Nephron (organoid): ENCODE results near the gene SIRT1.
"Not testable (repeated sequence)": the region's sequence is repeated elsewhere in the genome, so short reads cannot be mapped to it uniquely, and the experiment has no call there.

Source experiments
- H3K27ac Mint-ChIP-seq, 3 experiments: 2 replicates each; pipeline ENCODE4 v1.8.0; 2020; ENCODE audit warnings: mixed read lengths in 3 of 3, mild to moderate bottlenecking in 2 of 3, moderate library complexity in 1 of 3
- H3K27me3 Mint-ChIP-seq: 2 replicates; pipeline ENCODE4 v1.8.0; 2021; ENCODE audit warnings: low read depth, mild to moderate bottlenecking, moderate library complexity, mixed read lengths
- H3K36me3 Mint-ChIP-seq: 2 replicates; pipeline ENCODE4 v1.8.0; 2020; ENCODE audit warnings: low read depth, mixed read lengths
- H3K4me1 Mint-ChIP-seq: 2 replicates; pipeline ENCODE4 v1.8.0; 2020; ENCODE audit warnings: mixed read lengths
- H3K4me3 Mint-ChIP-seq, 3 experiments: 2 replicates each; pipeline ENCODE4 v1.8.0; 2020; ENCODE audit warnings: mild to moderate bottlenecking in 3 of 3, mixed read lengths in 3 of 3, moderate library complexity in 2 of 3
- H3K9me3 Mint-ChIP-seq: 2 replicates; pipeline ENCODE4 v1.8.0; 2020; ENCODE audit warnings: mixed read lengths
- CTCF ChIP-seq, 3 experiments: fragments of 200-600 bp; sonication (generic); IDR thresholded peaks; one replicate each; pipeline ENCODE4 v1.5.0; 2021; ENCODE audit warnings: antibody characterized with exemption in 3 of 3; ENCODE audit not compliant: unreplicated experiment in 3 of 3

SIRT1 gene

DNA sequence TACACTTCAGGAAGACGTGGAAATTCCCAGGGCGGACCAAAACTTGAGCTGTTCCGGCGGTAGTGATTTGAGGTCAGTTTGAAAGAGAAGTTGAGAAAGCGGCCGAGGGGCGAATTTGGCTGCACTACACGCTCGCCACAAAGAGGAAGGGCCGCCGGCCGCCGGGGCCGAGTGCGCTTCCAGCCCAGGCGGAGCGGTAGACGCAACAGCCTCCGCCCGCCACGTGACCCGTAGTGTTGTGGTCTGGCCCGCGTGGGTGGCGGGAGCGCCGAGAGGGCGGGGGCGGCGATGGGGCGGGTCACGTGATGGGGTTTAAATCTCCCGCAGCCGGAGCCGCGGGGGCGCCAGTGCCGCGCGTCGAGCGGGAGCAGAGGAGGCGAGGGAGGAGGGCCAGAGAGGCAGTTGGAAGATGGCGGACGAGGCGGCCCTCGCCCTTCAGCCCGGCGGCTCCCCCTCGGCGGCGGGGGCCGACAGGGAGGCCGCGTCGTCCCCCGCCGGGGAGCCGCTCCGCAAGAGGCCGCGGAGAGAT lies at the start of gene SIRT1:
Gene SIRT1 (plus strand): TSS at position 344 of the 529 bp plus-strand sequence. CDS start 66 bp downstream, at position 410.
- H3K4me1 Mint-ChIP-seq, result peaks cover 10% of the 10 kb centered on the region
- peak within 1 kb of the TSS; percentile 95 to 99 (median 97) for H3K27ac Mint-ChIP-seq
- H3K4me3 Mint-ChIP-seq, result peak within 1 kb of the TSS; percentile 94 to 98 (median 95)
- peaks cover 24% of the 10 kb centered on the region for H3K36me3 Mint-ChIP-seq
- no peak for TF ChIP-seq CTCF (IDR thresholded peaks at IDR 0.05; ENCODE audit: unreplicated experiment in 3 of 3)
- no peaks in the 10 kb centered on the region for H3K9me3 Mint-ChIP-seq
- no peaks in the 10 kb centered on the region for H3K27me3 Mint-ChIP-seq

GRCh38 chr10:67835541-67836394 lies 48.7 kb upstream of the SIRT1 start:
- H3K36me3 Mint-ChIP-seq, H3K27me3 Mint-ChIP-seq, H3K9me3 Mint-ChIP-seq: not testable (repeated sequence)
- peak overlapping the region; percentile 65 to 84 (median 79) for H3K4me3 Mint-ChIP-seq
- H3K27ac Mint-ChIP-seq, result peak overlapping the region; percentile 44 to 85 (median 55)
- H3K4me1 Mint-ChIP-seq, result peaks cover 19% of the 10 kb centered on the region

DNA sequence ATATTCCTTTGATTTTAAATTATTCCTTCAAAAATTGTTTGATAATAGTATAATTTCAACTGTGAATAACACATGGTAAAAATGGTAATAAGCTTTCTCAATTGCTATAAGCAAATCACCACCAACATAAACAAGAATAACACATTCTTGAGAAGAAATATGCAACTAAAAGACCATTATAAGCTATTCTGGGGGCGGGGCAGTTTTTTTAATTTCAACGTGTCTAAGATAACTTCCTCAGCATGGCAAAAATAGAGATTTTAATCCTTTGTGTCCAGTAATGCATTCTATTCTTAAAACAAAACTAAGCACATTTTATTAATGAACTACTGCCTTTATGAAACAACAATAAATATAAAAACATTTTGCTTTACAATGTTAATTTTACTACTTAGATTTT lies 48.0 kb upstream of the SIRT1 start:
- Mint-ChIP-seq H3K36me3 (no peaks in the 10 kb centered on the region), H3K4me3 (peak overlapping the region; percentile 36 to 81 (median 76)), H3K27ac (peak overlapping the region in 1 of 3 experiments; percentile 44), H3K9me3 (peaks cover 7% of the 10 kb centered on the region), H3K4me1 (peaks cover 19% of the 10 kb centered on the region), H3K27me3 (no peaks in the 10 kb centered on the region)
- no peak for TF ChIP-seq CTCF (IDR thresholded peaks at IDR 0.05; ENCODE audit: unreplicated experiment in 3 of 3)

DNA sequence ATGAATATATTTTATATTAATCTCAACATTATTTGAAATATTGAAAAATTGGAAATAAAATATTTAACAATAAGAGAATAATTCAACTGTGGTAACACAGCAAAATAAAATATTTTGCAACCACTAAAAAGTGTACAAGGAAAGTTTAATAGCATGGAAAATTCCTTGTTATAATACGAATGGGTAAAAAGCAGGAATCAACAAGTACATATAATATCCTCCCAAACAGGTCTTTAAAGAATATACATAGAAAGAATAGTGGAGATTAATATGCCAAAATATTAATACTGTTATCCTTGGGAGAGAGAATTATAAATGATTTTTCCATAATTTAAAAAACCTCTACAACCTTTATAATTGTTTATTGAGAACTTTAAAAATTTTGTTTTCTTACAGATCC lies 47.5 kb upstream of the SIRT1 start:
- TF ChIP-seq CTCF (IDR thresholded peaks at IDR 0.05; ENCODE audit: unreplicated experiment in 3 of 3), result no peak
- Mint-ChIP-seq H3K9me3 (peaks cover 8% of the 10 kb centered on the region), H3K4me3 (peak overlapping the region; percentile 58 to 74 (median 73)), H3K27me3 (no peaks in the 10 kb centered on the region), H3K4me1 (peaks cover 19% of the 10 kb centered on the region), H3K36me3 (no peaks in the 10 kb centered on the region), H3K27ac (no peak overlapping the region)

DNA sequence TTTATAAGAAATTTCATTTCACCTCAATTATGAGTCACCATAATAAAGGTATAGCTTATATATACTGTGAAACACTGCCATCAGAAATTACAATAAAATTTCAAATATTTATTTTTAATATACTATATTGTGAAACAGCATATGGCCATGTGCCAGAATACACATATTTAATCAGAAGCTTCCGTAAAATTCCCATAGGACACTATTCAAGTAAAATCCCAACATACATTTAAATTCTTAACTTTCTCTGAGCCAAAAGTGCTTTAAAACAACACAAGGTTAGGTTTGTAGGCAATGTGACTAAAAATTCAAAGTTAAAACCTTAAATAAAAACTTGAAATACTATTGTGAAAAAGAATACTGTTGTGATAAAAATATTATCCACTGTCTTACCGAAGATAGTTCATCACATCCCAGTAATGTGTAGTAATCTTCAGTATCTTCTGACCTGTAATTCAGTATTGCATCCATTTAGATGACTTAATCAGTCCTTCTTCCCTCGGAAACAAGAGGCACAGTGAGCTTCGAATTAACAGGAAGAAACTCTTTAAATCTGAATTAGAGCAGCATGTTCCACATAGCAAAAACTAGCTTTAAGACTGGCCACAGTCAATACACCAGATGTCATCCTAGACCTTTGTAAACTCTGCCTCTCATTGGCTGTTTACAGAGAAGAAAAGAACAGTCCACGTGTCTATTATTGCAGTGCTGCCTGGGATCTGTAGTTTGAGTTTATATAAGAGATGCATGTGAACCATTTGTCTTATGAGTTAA lies 46.7 kb upstream of the SIRT1 start, which contains the start of gene DNAJC12:
Gene DNAJC12 (minus strand): TSS at position 648 of the 774 bp plus-strand sequence. CDS start 177 bp downstream, at position 471.
- H3K27ac Mint-ChIP-seq, result peak within 1 kb of the TSS; percentile 76 to 93 (median 86)
- H3K4me1 Mint-ChIP-seq, result peaks cover 19% of the 10 kb centered on the region
- no peak for TF ChIP-seq CTCF (IDR thresholded peaks at IDR 0.05; ENCODE audit: unreplicated experiment in 3 of 3)
- H3K9me3 Mint-ChIP-seq, result peaks cover 8% of the 10 kb centered on the region
- H3K4me3 Mint-ChIP-seq, result peak within 1 kb of the TSS; percentile 84 to 97 (median 91)
- H3K36me3 Mint-ChIP-seq, result no peaks in the 10 kb centered on the region
- no peaks in the 10 kb centered on the region for H3K27me3 Mint-ChIP-seq

DNA sequence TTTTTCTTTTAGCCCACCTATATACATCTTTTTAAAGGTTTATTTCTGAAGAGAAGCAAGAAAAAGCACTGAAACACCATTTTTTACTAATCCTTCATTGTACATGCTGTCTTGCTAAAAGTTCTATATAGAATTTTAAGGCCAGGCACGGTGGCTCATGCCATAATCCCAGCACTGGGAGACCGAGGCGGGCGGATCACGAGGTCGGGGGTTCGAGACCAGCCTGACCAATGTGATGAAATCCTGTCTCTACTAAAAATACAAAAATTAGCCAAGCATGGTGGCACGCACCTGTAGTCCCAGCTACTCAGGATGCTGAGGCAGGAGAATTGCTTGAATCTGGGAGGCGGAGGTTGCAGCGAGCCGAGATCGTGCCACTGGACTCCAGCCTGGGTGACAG lies 44.9 kb upstream of the SIRT1 start:
- not testable (repeated sequence) for H3K4me3 Mint-ChIP-seq, H3K27ac Mint-ChIP-seq

More for the DNA sequence above, 44.9 kb upstream of the SIRT1 start:
- peaks cover 19% of the 10 kb centered on the region for H3K4me1 Mint-ChIP-seq
- H3K9me3 Mint-ChIP-seq, H3K36me3 Mint-ChIP-seq, H3K27me3 Mint-ChIP-seq: not testable (repeated sequence)
